Mesenteric fat pad (tissue), 1 donor: ENCODE results near the gene COL28A1. TPM values are rescaled to one million over a fixed set of nuclear protein-coding genes. Genes with fewer than 3 reads are reported as not detected.
"Not testable (repeated sequence)": the region's sequence is repeated elsewhere in the genome, so short reads cannot be mapped to it uniquely, and the experiment has no call there.

Experiments used
- DNase-seq: peaks from one replicate; pipeline ENCODE4 v3.0.0-alpha.2; 2020; ENCODE audit warnings: low spot score
- total RNA-seq: library from RNA; stranded (reverse); fragmentation: NEBNext Ultra II Directional; extraction: Animal tissue kit (Norgen Biotek cat#: 25700); gene quantifications from one replicate; pipeline ENCODE4 v1.2.1, GENCODE V29; 2021
- donor health status: DM: yes; HTN: yes; CAD: no.

Gene COL28A1
- total RNA-seq, 1 donor from 2014 or later = 0.22 TPM

DNA sequence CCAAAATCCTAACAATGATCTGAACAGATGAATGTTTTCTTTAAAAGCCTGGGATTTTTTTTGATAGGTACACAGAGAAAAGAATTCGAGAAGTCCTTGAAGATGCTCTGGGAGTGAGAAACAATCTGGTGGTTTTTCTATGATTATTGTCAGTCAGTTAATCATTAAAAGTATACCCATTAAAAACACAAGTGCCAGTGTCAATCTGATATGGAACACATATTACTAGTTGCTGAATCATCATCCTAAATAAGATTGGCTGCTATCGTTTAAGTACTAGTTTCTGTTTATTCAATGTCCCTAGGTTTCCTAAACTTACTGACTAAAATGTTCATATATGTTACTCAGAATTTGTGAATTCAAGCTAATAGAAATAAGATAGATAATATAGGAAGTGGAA, 16.1 kb downstream of the COL28A1 start:
- no peak for DNase-seq

DNA sequence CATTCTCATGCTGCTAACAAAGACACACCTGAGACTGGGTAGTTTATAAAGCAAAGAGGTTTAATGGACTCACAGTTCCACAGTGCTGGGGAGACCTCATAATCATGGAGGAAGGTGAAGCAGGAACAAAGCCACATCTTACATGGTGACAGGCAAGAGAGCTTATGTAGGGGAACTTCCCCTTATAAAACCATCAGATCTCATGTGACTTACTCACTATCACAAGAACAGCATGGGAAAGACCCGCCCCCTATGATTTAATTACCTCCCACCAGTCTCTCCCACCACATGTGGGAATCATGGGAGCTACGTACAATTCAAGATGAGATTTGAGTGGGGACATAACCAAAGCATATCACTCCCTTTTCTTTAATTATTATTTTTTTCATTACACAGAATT, 16.6 kb downstream of the COL28A1 start:
- no peak for DNase-seq

DNA sequence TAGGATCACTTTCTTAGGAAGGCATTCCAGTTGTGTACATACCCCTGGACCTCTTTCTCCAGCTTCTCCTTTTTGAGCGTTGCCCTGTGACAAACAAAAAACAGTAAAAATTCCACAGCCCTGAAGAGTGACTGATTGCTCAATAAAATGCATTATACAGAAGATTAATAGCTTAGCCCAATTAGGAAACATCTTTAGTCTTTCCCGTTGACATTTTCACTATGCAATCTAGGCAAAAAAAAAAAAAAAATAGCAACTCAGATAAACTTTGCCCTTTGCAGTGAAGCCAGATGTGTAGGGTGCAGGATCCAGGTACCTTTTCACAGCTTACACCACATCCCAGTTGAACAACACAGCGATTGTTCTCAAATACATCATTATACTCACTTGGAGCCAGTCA, 17.9 kb downstream of the COL28A1 start:
- DNase-seq = no peak

DNA sequence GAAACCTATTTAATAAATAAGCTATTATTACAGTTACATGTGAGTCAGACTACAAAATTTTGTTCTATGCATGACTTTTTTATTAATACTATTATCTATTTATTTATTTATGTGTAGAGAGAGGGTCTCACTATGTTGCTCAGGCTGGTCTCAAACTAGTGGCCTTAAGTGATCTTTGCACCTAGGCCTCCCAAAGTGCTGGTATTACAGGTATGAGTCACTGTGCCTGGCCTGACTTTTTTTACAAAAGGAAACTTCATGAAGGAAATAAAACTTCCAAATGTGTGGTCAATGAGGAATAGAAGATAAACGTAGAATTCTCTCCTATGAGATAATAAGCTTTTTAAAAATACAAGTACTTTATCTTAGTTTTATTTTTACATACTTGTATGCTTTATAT, 19.0 kb downstream of the COL28A1 start:
- DNase-seq = no peak

DNA sequence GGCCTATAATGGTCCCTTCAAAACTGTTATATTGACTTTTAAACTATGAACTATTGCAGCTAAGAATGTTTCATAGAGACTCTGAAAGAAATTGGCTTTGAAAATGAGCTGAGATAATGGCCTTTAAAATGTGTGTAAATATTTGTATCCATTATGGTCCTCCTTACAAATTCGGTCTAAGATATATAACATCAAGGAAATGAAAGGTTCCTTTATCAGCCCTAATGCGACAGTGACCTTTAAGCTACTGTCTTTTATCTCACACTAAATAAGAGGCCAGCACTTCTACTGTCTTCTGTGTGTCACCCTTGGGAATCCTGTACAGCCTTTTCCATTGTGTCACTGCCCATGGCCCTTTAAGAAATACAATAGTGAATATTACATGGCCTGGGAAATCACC, 19.5 kb downstream of the COL28A1 start:
- no peak for DNase-seq

DNA sequence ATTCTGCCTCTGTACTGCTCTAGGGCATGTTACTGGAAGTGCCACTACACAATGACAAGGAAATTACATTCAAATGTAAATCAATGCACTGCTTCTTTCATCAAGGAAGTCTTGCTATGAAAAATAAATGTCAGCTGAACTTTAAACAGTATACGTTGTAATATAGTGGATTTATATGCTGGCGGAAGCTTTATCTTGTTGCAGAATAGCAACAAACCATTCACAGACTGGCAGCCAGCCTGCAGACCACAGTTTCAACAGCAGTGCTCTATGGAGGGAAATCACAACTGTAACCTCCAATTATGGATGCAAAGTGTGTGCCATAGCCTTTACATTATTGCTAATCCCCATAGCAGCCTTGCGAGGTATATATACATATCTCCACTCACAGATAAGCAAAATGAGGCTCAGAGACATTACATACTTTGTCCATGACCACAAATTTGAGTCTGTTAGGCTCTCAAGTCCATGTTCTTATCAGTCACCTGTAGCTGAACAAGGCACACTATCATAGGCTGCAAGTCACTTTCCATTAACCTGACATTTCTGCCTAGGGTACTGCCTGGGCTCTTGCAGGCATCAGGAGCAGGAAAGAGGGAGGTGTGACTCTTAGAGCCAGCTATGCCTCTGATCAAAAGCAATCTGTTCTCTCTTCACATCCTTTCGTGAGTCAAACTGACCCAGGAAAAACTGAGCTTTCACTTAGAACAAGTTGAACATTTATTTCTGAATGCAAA, 22.6 kb downstream of the COL28A1 start:
- no peak for DNase-seq

DNA sequence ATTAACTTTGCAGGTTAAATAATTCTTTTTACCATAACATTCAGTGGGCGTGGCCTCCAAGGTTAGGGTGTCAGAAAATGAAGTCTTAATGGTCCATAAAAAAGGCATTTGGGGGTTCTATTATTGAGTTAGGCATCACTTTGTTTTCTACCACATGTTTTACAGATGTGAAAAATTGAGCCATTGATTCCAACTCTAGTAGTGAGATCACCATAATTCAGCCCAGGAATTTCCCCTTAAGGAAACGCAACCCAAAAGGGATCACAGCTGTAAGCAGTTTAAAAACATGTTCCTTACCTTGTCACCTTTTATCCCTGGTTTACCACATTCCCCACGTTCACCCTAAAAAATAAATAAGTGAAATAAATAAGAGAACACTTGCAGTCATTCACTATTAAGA, 24.9 kb downstream of the COL28A1 start:
- no peak for DNase-seq

DNA sequence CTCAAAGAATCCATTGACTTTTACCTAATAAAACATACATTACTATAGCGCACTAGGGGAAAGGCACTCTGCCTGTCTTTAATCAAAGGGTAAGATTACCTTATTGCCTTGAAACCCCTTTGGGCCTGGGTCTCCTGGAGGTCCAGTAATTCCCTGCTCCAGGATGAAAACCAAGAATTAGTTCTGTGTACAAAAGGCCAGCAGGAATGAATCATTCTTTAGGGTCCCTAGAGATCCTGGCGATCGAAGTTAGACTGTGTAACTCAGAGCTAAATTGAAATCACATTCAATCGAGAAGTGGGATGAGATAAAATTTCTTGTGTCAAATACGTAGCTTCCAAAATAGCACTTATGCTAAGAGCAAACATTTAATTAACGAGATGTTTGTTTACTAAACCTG, 29.8 kb downstream of the COL28A1 start:
- no peak for DNase-seq

DNA sequence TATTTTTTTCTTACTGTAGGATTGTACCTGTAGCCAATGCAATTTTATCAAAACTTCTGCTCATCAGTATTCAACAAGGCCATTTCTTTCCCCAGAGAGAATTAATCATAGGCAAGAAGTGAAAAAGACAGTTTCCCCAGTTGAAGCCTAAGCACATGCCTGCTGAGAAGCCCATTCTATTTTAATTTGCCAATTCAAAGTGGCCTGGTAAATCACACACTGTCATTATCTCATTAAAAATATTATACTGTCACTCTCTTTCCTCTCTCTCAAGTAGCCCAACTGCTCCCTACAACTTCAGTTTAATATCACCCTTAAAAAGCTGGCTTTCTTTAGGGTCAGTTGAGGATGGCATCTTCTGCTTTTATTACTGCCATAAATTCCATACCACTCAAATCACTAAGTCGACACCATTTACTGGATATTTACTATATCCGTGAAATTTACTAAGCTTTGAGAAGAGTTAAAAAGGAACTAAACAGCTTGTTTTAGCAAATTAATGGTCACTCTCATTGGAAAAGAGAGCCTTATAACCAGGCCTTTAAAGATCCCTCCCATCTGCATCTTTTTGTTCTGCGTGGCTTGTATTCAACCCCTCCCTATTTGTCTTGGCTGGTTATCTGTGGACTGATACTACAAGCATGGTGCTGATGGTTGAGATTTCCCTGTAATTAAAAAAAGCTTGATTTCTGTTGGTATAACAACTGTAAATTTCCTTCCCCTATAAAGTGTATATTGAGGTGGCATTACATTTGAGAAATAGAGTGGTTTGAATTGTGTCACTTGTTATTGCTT, 30.6 kb downstream of the COL28A1 start:
- no peak for DNase-seq

DNA sequence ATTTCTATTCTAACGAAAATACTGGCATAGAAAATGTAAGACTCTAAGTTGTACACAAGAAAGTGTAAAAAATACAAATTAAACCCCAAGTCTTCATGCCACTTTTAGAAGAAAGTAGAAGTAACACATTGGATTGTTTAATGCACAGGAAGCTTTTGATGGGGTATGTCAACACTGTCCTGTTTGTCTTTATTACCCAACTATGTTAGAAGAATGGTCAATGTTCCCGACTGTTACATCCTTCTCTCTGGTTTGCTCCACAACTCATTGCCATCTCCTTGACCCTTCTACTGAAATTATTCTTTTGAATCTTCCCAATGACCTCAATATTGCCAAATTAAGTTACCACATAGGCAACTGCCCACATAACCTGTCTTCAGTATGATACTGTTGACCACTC, 35.8 kb downstream of the COL28A1 start:
- no peak for DNase-seq

DNA sequence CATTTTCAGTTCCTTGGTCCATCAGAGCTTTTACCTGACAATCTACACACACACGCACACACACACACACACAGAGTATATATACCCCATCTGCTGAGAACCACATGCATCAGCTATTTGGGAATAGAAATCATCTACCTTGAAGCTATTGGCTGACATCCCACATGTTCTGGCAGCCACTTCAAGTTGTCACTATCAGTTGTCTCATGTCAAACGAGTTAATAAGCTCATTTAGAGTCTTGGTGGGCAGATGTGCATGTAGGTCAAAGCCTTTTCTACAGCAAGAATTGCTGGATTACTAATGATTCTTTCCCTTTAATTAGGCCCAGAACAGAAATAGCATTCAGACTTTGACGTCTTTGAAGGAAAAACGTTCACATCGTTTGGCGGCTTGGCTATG, 36.8 kb downstream of the COL28A1 start:
- DNase-seq = no peak

DNA sequence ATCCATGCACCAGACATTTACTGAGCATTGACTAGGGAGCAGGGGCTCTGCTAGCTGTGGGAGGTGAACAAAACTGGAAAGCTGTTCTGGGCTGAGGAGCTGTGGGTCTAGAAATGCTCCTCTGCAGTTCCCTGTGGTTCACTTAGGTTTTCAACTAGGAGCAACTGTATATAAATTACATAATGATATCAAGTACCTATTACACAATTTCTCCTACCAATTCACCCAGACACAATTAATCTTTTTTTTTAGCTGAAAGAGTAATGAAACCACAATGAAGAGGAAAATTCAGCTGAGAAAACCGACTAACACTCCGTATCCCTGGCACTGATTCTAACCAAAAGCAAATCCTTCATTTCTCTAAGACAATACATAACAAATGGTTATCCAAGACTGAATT, 39.4 kb downstream of the COL28A1 start:
- no peak for DNase-seq

DNA sequence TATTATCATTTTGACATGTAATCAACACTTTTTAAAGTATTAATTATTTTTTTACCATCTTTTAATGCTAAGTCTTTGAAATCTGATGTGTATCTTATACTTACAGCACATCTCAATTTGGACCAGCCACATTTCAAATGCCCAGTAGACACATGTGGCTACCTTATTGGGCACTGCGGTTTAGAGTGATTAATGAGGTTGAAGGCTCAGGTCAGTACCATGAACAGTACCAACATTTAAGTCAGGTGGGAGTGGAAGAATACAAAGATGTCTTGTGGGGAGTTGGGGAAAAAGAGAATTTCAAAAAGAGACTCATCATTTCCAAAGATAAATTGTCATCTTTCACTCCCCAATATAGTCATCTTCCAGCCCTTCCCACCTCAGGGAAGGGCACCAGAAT, 40.5 kb downstream of the COL28A1 start:
- no peak for DNase-seq

DNA sequence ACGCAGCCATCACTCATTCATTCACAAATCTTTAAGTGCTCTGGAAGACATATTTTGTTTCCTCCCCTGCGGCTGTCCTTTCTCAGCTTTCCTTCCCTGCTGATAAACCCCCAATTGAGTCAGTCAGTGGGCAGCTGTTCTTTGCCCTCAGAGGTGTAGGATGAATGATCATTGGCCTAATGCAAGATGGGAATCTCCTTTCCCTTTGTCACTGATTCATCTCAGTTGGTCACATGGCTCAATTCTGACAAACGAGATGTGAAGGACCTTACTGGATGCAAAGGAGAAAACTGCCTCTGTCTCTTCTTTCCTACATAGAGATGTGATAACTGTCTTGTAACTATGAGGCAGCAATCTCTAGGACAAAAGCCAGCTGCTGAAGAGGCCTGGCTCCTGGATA, 44.6 kb downstream of the COL28A1 start:
- no peak for DNase-seq

DNA sequence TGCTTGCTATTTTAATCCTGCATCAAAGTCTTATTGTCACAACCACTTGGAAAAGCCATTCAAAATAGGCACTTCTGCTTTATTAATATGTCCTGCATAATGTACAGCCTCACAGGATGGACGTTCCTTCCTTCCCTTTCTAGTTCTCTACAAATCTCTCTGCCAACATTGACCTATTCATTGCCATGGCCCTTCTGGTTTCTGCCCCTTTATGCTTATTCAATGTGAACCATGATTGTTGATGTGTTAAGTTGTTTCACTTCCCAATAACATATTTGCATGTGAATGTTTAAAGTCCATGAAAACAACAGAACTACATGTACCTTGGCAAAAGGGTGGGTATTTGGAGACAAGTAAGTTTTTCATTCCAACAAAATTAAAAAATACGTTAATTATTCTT, 45.7 kb downstream of the COL28A1 start:
- DNase-seq = no peak

DNA sequence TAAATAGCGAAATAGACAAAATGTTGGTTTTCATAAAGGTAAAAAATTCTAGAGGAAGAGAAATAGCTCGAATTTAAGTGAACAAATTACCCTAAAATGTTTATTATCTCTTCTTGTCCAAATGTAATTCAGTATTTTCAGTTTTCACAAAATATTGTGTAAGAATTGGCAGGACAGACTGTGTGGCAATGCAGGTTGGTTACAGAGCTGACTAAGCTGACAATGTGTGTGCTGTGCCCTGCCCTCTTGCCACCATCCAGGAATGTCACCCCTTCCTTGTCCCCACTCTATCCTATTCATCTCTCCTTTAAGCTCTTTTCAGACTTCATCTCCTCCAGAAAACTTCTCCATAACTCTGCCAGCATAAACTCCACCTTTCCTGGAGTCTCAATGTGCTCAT, 46.1 kb downstream of the COL28A1 start:
- no peak for DNase-seq

DNA sequence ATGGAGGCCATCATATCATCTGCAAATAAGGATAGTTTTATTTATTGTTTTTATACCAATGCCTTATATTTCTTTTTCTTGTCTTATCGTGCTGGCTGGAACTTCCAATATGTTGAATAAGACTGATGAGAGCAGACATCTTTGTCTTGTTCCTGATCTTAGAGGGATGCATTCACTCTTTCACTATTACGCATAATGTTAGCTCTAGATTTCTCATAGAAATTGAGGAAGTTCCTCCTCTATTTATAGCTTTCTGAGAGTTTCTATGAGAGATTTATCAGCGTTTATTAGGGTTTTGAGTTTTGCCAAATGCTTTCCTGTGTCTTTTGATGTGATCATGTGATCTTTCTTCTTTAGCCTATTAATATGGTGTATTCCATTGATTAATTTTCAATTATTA, 49.3 kb downstream of the COL28A1 start:
- no peak for DNase-seq

DNA sequence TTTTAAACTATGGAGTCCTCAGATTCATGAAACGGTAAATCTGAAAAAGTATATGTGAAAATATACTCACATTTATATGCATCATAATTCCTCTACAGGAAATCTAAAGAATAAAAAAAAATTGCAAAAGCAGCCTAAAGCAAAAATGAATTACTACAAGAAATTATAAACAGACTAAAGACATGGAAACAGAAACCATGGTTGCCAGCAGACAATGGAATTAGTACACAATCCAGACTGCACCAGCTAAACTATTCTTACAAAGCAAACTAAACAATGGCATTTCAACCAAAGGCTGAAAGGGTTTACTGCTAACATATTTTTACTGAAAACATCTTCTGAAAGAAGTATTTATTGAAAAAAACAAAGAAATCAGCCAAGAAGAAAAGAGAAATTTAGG, 51.6 kb downstream of the COL28A1 start:
- DNase-seq = no peak

DNA sequence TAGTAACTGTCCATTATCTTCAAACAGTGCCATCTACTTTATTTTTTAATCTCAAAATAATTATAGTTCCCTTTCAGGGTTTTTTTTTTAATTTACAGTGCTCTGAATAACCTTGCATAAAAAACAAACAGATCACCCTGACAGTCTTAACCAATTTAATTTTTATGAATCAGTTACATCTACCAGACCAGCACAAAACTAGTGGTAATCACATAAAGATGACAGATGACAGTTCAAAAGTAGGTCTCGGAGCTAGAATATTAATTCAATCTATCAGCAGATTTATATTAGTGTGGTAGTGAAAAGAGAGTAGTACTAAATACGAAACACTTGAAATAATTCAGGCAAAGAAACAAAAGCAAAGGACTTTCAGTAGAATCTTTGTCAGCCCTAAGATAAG, 53.9 kb downstream of the COL28A1 start:
- no peak for DNase-seq

DNA sequence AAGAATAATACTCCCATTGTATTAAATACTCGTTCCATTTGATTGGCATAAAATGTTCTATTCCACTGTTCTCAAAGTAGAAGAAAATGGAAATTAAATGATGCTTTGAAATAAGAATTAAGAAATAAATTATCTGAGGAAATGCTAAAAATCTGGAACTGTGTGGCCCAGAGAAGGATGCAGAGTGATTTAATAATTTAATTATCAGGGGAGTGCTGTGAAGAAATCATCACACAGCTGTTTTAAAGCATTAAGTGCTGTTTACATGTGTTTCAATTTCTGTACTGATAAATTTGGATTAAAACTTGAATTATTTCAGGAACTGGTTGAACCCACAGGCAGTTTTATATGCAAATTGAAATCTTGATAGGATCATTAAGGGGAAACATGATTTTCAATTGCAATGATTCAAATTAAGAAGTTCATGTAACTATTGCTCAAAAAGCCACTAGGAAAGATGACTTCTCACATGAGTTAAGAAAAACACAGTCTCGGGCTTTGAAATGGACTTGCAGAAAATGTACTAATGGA, 56.3 kb downstream of the COL28A1 start:
- no peak for DNase-seq

DNA sequence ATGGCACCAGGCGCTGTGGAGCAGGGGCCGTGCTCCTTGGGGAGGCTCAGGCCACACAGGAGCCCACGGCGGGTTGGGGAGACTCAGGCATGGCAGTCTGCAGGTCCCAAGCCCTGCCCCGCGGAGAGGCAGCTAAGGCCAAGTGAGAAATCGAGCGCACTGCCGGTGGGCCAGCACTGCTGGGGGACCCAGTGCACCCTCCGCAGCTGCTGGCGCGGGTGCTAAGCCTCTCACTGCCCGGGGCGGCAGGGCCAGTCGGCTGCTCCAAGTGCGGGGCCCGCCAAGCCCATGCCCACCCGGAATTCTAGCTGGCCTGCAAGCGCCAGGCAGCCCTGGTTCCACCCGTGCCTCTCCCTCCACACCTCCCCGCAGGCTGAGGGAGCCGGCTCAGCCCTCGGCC, 57.1 kb downstream of the COL28A1 start:
- peak; percentile 77 for DNase-seq

DNA sequence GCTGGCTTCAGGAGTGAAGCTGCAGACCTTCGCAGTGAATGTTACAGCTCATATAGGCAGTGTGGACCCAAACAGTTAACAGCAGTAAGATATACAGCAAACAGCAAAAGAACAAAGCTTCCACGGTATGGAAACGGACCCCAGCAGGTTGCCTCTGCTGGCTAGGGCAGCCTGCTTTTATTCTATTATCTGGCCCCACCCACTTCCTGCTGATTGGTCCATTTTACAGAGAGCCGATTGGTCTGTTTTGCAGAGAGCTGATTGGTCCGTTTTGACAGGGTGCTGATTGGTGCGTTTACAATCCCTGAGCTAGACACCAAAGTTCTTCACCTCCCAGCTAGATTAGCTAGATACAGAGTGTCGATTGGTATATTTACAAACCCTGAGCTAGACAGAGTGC, 58.0 kb downstream of the COL28A1 start:
- DNase-seq = not testable (repeated sequence)

DNA sequence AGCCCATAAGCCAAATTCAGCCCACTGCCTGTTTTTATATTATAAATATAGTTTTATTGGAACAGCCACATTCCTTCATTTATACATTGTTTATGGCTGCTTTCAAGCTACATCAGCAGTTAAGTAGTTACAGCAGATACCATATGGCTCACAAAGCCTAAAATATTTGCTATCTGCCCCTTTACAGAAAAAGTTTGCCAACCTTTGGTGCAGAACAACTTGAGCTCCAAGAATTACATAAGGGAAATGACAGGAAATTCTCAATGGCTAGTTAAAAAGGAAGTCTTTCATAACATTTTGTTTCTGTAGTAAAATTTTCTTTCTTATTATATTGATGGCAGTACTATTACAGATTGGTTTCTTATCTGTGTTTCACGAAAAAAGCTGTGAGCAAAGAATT, 59.3 kb downstream of the COL28A1 start:
- DNase-seq = no peak
